Body of pancreas (tissue), 4 donors: Measurements from ENCODE around the gene BAHCC1.
"Not testable (repeated sequence)": the region's sequence is repeated elsewhere in the genome, so short reads cannot be mapped to it uniquely, and the experiment has no call there.

ENCODE experiments used
- POLR2A ChIP-seq, 3 donors: fragments of 450-650 bp; IDR thresholded peaks; one replicate each; pipeline ENCODE4 v1.6.1; 2016; ENCODE audit warnings: antibody characterized with exemption in 3 of 3, mild to moderate bottlenecking in 2 of 3
- TF ChIP-seq, protein P1 (sequence below), 7 experiments: fragments of 450-650 bp in 4 of 7; fragments of 200-600 bp in 3 of 7; sonication (generic) in 3 of 7; IDR thresholded peaks; one replicate each; pipeline ENCODE4 v1.5.1; 2016 to 2019; ENCODE audit warnings: antibody characterized with exemption in 7 of 7

- TF ChIP-seq, protein P1, sequence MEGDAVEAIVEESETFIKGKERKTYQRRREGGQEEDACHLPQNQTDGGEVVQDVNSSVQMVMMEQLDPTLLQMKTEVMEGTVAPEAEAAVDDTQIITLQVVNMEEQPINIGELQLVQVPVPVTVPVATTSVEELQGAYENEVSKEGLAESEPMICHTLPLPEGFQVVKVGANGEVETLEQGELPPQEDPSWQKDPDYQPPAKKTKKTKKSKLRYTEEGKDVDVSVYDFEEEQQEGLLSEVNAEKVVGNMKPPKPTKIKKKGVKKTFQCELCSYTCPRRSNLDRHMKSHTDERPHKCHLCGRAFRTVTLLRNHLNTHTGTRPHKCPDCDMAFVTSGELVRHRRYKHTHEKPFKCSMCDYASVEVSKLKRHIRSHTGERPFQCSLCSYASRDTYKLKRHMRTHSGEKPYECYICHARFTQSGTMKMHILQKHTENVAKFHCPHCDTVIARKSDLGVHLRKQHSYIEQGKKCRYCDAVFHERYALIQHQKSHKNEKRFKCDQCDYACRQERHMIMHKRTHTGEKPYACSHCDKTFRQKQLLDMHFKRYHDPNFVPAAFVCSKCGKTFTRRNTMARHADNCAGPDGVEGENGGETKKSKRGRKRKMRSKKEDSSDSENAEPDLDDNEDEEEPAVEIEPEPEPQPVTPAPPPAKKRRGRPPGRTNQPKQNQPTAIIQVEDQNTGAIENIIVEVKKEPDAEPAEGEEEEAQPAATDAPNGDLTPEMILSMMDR (IDR thresholded peaks at IDR 0.05), result not testable (repeated sequence)
- TF ChIP-seq POLR2A (IDR thresholded peaks at IDR 0.05), result not testable (repeated sequence)
Measured at GRCh38 chr17:81352056-81352455, 43.2 kb upstream of the BAHCC1 start.
